Spinal cord (tissue), 10 donors: ENCODE data around the gene SPOCK3. TPM values are rescaled to one million over a fixed set of nuclear protein-coding genes. Genes with fewer than 3 reads are reported as not detected.

Experiments used
- DNase-seq, 6 donors: peaks; one replicate each; pipeline versions ENCODE4 v3.0.0 to v3.0.0-alpha.2; 2013 to 2015; ENCODE audit warnings: low spot score in 6 of 6, low read depth in 4 of 6
- H3K27ac ChIP-seq: one replicate; pipeline ENCODE4 v1.5.1; 2013; ENCODE audit warnings: low read depth, low read length, control low read depth
- H3K27me3 ChIP-seq: one replicate; pipeline ENCODE4 v1.6.1; 2013; ENCODE audit warnings: low read length; ENCODE audit not compliant: control insufficient read depth, insufficient read depth
- H3K36me3 ChIP-seq: one replicate; pipeline ENCODE4 v1.6.1; 2013; ENCODE audit warnings: low read length; ENCODE audit not compliant: control insufficient read depth, insufficient read depth
- H3K4me1 ChIP-seq: one replicate; pipeline ENCODE4 v1.6.1; 2013; ENCODE audit warnings: low read length; ENCODE audit not compliant: control insufficient read depth, insufficient read depth
- H3K4me3 ChIP-seq: one replicate; pipeline ENCODE4 v1.5.1; 2013; ENCODE audit warnings: low read depth, low read length, control low read depth
- H3K9me3 ChIP-seq: one replicate; pipeline ENCODE4 v1.6.1; 2013; ENCODE audit warnings: low read length; ENCODE audit not compliant: control insufficient read depth, insufficient read depth
- WGBS: methylation state at CpG from one replicate; pipeline ENCODE4 v1.1.5; 2013; ENCODE audit warnings: missing lambda C conversion rate; ENCODE audit not compliant: insufficient coverage; 5-methylcytosine and 5-hydroxymethylcytosine counted together
- polyA plus RNA-seq, 2 donors: library from polyadenylated mRNA; unstranded; fragments of 120-200 nt; gene quantifications; one replicate each; pipeline ENCODE4 v1.2.1, GENCODE V29; 2013; ENCODE audit not compliant: insufficient read length in 2 of 2
- total RNA-seq, 2 donors: library from RNA; depleted of rRNA in 1 of 2; stranded (reverse); fragments of 120-200 nt in 1 of 2; fragments of >200 nt in 1 of 2; gene quantifications; one replicate each; pipeline versions ENCODE4 v1.2.3 to v1.2.4, GENCODE V29; 2013 to 2014
- donor health status: healthy.

SPOCK3 gene
- total and polyA plus RNA-seq, 4 donors: 21.3 to 139 (median 86.1) TPM

GRCh38 chr4:167232805-167233684 is 1.2 kb downstream of the SPOCK3 start:
- Histone ChIP-seq H3K27ac (no peak overlapping the region), H3K4me1 (peaks cover 13% of the 10 kb centered on the region)

GRCh38 chr4:167230744-167231143 is 3.5 kb downstream of the SPOCK3 start:
- H3K4me3 ChIP-seq: no peak overlapping the region
- peaks cover 13% of the 10 kb centered on the region for H3K27me3 ChIP-seq
- DNase-seq: peak in 1 of 6 donors; percentile 45
- H3K36me3 ChIP-seq: no peaks in the 10 kb centered on the region
- H3K27ac ChIP-seq: no peak overlapping the region
- H3K4me1 ChIP-seq: peaks cover 13% of the 10 kb centered on the region
- WGBS: 93% methylated on average over 2 of the region's 5 CpGs
- no peaks in the 10 kb centered on the region for H3K9me3 ChIP-seq

More at GRCh38 chr4:167232805-167233684, 1.2 kb downstream of the SPOCK3 start:
- H3K27me3 ChIP-seq: peaks cover 16% of the 10 kb centered on the region
- 12% methylated on average over 16 of the region's 25 CpGs for WGBS
- H3K36me3 ChIP-seq: no peaks in the 10 kb centered on the region
- H3K9me3 ChIP-seq: no peaks in the 10 kb centered on the region
- peak overlapping the region; percentile 71 for H3K4me3 ChIP-seq
- DNase-seq: peak in 3 of 6 donors; percentile 7 to 70 (median 19)

- DNase-seq: no peak
- no peak overlapping the region for H3K27ac ChIP-seq
- no peaks in the 10 kb centered on the region for H3K4me1 ChIP-seq
- no peaks in the 10 kb centered on the region for H3K27me3 ChIP-seq
- no peaks in the 10 kb centered on the region for H3K36me3 ChIP-seq
- H3K4me3 ChIP-seq: no peak overlapping the region
- no CpG with 5 or more reads among the region's 2 CpGs for WGBS
- H3K9me3 ChIP-seq: no peaks in the 10 kb centered on the region
Observed at GRCh38 chr4:167222099-167222498, 12.2 kb downstream of the SPOCK3 start.

- no CpG with 5 or more reads among the region's 4 CpGs for WGBS
- Histone ChIP-seq H3K27me3 (no peaks in the 10 kb centered on the region), H3K36me3 (no peaks in the 10 kb centered on the region), H3K4me1 (no peaks in the 10 kb centered on the region), H3K27ac (no peak overlapping the region), H3K9me3 (no peaks in the 10 kb centered on the region), H3K4me3 (no peak overlapping the region)
- DNase-seq: no peak
Observed at GRCh38 chr4:167221084-167221483, 13.2 kb downstream of the SPOCK3 start.

GRCh38 chr4:167218022-167218608 is 16.2 kb downstream of the SPOCK3 start:
- Histone ChIP-seq H3K27me3 (no peaks in the 10 kb centered on the region), H3K4me3 (no peak overlapping the region), H3K4me1 (no peaks in the 10 kb centered on the region), H3K27ac (no peak overlapping the region), H3K9me3 (no peaks in the 10 kb centered on the region), H3K36me3 (no peaks in the 10 kb centered on the region)
- no CpG with 5 or more reads among the region's 3 CpGs for WGBS
- DNase-seq: no peak

- no peaks in the 10 kb centered on the region for H3K9me3 ChIP-seq
- WGBS: no CpG with 5 or more reads among the region's 2 CpGs
- H3K27me3 ChIP-seq: no peaks in the 10 kb centered on the region
- no peak for DNase-seq
- H3K4me3 ChIP-seq: no peak overlapping the region
- no peaks in the 10 kb centered on the region for H3K36me3 ChIP-seq
- no peak overlapping the region for H3K27ac ChIP-seq
- no peaks in the 10 kb centered on the region for H3K4me1 ChIP-seq
Observed at GRCh38 chr4:167216783-167217182, 17.5 kb downstream of the SPOCK3 start.

GRCh38 chr4:167210166-167210565 is 24.1 kb downstream of the SPOCK3 start:
- 100% methylated on average over 1 of the region's 2 CpGs for WGBS
- H3K27ac ChIP-seq: no peak overlapping the region
- H3K4me3 ChIP-seq: no peak overlapping the region
- no peak for DNase-seq
- no peaks in the 10 kb centered on the region for H3K27me3 ChIP-seq
- no peaks in the 10 kb centered on the region for H3K4me1 ChIP-seq
- no peaks in the 10 kb centered on the region for H3K9me3 ChIP-seq
- H3K36me3 ChIP-seq: no peaks in the 10 kb centered on the region

GRCh38 chr4:167196344-167197012 is 37.8 kb downstream of the SPOCK3 start:
- H3K36me3 ChIP-seq: no peaks in the 10 kb centered on the region
- WGBS: 100% methylated on average over 1 of the region's 1 CpG
- H3K9me3 ChIP-seq: no peaks in the 10 kb centered on the region
- H3K27ac ChIP-seq: no peak overlapping the region
- DNase-seq: no peak
- no peak overlapping the region for H3K4me3 ChIP-seq
- H3K27me3 ChIP-seq: no peaks in the 10 kb centered on the region
- H3K4me1 ChIP-seq: no peaks in the 10 kb centered on the region

- DNase-seq: no peak
- Histone ChIP-seq H3K4me3 (no peak overlapping the region), H3K9me3 (no peaks in the 10 kb centered on the region), H3K4me1 (no peaks in the 10 kb centered on the region), H3K36me3 (no peaks in the 10 kb centered on the region), H3K27ac (no peak overlapping the region), H3K27me3 (no peaks in the 10 kb centered on the region)
- WGBS: no CpG with 5 or more reads among the region's 2 CpGs
Observed at GRCh38 chr4:167190379-167190778, 43.9 kb downstream of the SPOCK3 start.
